ENCODE measurements around the gene EVA1B.

DNA sequence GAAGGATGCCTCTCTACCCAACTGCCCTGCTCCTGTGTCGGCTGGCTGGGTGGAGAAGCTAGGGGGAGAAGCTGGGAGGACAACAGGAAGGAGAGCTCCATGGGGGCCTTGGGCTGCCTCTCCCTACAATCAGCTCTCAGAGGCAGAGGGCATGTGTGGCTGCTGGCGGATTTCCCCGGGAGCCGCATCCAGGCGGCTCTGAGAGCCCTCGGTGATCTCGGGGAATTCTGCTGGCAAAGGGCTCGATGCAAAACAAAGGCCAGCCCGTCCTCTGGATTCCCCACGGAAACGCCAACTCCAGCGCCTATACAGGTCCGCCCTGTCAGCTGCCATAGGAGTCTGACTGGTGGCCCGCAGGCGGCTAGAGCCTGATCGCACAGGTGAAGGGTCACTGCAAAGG lies 26.4 kb upstream of the EVA1B start:
- TF ChIP-seq, protein P1, sequence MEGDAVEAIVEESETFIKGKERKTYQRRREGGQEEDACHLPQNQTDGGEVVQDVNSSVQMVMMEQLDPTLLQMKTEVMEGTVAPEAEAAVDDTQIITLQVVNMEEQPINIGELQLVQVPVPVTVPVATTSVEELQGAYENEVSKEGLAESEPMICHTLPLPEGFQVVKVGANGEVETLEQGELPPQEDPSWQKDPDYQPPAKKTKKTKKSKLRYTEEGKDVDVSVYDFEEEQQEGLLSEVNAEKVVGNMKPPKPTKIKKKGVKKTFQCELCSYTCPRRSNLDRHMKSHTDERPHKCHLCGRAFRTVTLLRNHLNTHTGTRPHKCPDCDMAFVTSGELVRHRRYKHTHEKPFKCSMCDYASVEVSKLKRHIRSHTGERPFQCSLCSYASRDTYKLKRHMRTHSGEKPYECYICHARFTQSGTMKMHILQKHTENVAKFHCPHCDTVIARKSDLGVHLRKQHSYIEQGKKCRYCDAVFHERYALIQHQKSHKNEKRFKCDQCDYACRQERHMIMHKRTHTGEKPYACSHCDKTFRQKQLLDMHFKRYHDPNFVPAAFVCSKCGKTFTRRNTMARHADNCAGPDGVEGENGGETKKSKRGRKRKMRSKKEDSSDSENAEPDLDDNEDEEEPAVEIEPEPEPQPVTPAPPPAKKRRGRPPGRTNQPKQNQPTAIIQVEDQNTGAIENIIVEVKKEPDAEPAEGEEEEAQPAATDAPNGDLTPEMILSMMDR (IDR thresholded peaks at IDR 0.05) = no peak
- TF ChIP-seq POLR2A (IDR thresholded peaks at IDR 0.05) = no peak

Measured in heart left ventricle (tissue), 13 donors.